OCI-LY3 (cell line): ENCODE results near the gene NR5A1.

Experiments used
- H2AFZ ChIP-seq: fragments of 200-600, 300-600 bp; shearing (Covaris generic); 2 replicates; pipeline ENCODE4 v1.6.0; 2014; ENCODE audit warnings: antibody characterized with exemption, low read depth, low read length
- H3K27ac ChIP-seq: fragments of 200-600, 300-600 bp; sonication (generic); 2 replicates; pipeline ENCODE4 v1.5.1; 2014; ENCODE audit warnings: mild to moderate bottlenecking, low read length, moderate library complexity, mixed read lengths
- H3K27me3 ChIP-seq: fragments of 200-600, 300-600 bp; sonication (generic); 2 replicates; pipeline ENCODE4 v1.6.1; 2014; ENCODE audit warnings: low read depth, low read length, mixed read lengths
- H3K36me3 ChIP-seq: fragments of 200-600, 300-600 bp; sonication (generic); replicated peaks from 2 replicates; pipeline ENCODE3; 2014; ENCODE audit warnings: low read depth, low read length, mixed read lengths
- H3K4me1 ChIP-seq: fragments of 300-600, 200-600 bp; sonication (generic); 2 replicates; pipeline ENCODE4 v1.6.1; 2014; ENCODE audit warnings: low read length, mixed read lengths
- H3K4me2 ChIP-seq: fragments of 200-600, 300-600 bp; sonication (generic); 2 replicates; pipeline ENCODE4 v1.6.1; 2014; ENCODE audit warnings: low read length, mixed read lengths
- H3K4me3 ChIP-seq: fragments of 300-600, 200-600 bp; sonication (generic); 2 replicates; pipeline ENCODE4 v1.5.1; 2014; ENCODE audit warnings: antibody characterized with exemption, mild to moderate bottlenecking, low read length, moderate library complexity
- H3K79me2 ChIP-seq: fragments of 300-600, 200-600 bp; shearing (Covaris generic); 2 replicates; pipeline ENCODE4 v1.6.1; 2014; ENCODE audit warnings: mild to moderate bottlenecking, low read length, mixed read lengths
- H3K9ac ChIP-seq: fragments of 300-600, 200-600 bp; shearing (Covaris generic); 2 replicates; pipeline ENCODE4 v1.6.0; 2014; ENCODE audit warnings: mild to moderate bottlenecking, low read length, moderate library complexity
- H3K9me3 ChIP-seq: fragments of 200-600, 300-600 bp; shearing (Covaris generic); 2 replicates; pipeline ENCODE4 v1.6.1; 2014; ENCODE audit warnings: low read length, mixed read lengths; ENCODE audit not compliant: insufficient read depth
- H4K20me1 ChIP-seq: fragments of 200-600, 300-600 bp; sonication (generic); 2 replicates; pipeline ENCODE4 v1.6.1; 2016; ENCODE audit warnings: low read length, mixed read lengths; ENCODE audit not compliant: insufficient read depth
- EZH2phosphoT487 ChIP-seq: fragments of 200-600 bp; shearing (Covaris generic); IDR thresholded peaks from 2 replicates; pipeline ENCODE4 v1.6.1; 2018; ENCODE audit warnings: antibody characterized with exemption, mixed run types, low read depth
- TF ChIP-seq, protein P1 (sequence below): fragments of 200-600, 300-600 bp; sonication (generic); IDR thresholded peaks from 2 replicates; pipeline ENCODE4 v1.5.1; 2014; ENCODE audit warnings: antibody characterized with exemption, low read length, low read depth

Gene NR5A1

DNA sequence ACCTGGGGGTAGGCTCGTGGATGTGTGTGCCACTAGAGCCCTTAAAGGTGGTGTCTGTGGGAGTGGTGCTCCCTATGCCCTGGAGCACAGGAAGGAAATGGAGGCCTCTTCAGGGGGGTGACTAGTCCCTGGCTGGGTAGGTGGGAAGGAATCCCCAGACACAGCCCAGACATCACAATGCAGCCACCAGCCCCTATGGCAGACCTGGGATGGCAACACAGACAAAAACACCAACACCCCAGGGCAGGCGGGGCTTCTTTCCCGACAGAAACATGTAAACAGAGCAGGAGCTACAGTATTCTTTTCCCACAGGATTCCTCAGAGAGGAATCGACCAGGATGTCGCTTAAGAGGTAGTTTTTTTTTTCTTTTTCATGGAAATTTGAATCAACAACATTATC is 10.4 kb upstream of the NR5A1 start:
- Histone ChIP-seq H4K20me1 (no peaks in the 10 kb centered on the region), H3K4me1 (no peaks in the 10 kb centered on the region), H3K36me3 (no peaks in the 10 kb centered on the region), H3K27me3 (no peaks in the 10 kb centered on the region), H3K9me3 (no peaks in the 10 kb centered on the region), H3K27ac (no peak overlapping the region), H3K79me2 (no peaks in the 10 kb centered on the region), H3K9ac (no peak overlapping the region), H2AFZ (no peak overlapping the region), H3K4me3 (no peak overlapping the region), H3K4me2 (no peak overlapping the region)
- TF ChIP-seq EZH2phosphoT487: no peak
- TF ChIP-seq, protein P1, sequence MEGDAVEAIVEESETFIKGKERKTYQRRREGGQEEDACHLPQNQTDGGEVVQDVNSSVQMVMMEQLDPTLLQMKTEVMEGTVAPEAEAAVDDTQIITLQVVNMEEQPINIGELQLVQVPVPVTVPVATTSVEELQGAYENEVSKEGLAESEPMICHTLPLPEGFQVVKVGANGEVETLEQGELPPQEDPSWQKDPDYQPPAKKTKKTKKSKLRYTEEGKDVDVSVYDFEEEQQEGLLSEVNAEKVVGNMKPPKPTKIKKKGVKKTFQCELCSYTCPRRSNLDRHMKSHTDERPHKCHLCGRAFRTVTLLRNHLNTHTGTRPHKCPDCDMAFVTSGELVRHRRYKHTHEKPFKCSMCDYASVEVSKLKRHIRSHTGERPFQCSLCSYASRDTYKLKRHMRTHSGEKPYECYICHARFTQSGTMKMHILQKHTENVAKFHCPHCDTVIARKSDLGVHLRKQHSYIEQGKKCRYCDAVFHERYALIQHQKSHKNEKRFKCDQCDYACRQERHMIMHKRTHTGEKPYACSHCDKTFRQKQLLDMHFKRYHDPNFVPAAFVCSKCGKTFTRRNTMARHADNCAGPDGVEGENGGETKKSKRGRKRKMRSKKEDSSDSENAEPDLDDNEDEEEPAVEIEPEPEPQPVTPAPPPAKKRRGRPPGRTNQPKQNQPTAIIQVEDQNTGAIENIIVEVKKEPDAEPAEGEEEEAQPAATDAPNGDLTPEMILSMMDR: no peak

DNA sequence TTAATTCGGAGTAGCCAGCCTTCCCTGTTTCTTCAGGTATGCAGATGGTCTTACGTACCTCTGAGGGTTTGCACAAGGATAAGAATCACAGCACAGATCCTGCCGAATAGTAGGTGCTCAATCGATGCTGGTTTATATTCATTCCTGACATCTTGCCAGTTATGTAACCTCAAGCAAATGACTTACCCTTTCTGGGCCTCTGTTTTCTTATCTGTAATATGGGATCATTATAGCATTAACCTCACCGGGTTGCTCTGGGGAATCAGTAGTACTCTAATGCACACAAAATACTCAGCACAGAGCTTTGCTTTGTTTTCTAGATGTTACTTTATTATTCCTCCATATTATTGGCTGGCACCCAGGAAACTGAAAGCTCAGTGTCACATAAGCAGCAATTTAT is 7.7 kb upstream of the NR5A1 start:
- Histone ChIP-seq H3K79me2 (no peaks in the 10 kb centered on the region), H2AFZ (no peak overlapping the region), H4K20me1 (no peaks in the 10 kb centered on the region), H3K9ac (no peak overlapping the region), H3K27ac (no peak overlapping the region), H3K36me3 (no peaks in the 10 kb centered on the region), H3K27me3 (no peaks in the 10 kb centered on the region), H3K4me1 (no peaks in the 10 kb centered on the region), H3K9me3 (no peaks in the 10 kb centered on the region), H3K4me2 (no peak overlapping the region), H3K4me3 (no peak overlapping the region)
- TF ChIP-seq EZH2phosphoT487: no peak
- TF ChIP-seq, protein P1: no peak

- Histone ChIP-seq H4K20me1 (no peaks in the 10 kb centered on the region), H3K9ac (no peak overlapping the region), H3K27ac (no peak overlapping the region)
Observed at GRCh38 chr9:124514125-124514524, 6.9 kb upstream of the NR5A1 start.

DNA sequence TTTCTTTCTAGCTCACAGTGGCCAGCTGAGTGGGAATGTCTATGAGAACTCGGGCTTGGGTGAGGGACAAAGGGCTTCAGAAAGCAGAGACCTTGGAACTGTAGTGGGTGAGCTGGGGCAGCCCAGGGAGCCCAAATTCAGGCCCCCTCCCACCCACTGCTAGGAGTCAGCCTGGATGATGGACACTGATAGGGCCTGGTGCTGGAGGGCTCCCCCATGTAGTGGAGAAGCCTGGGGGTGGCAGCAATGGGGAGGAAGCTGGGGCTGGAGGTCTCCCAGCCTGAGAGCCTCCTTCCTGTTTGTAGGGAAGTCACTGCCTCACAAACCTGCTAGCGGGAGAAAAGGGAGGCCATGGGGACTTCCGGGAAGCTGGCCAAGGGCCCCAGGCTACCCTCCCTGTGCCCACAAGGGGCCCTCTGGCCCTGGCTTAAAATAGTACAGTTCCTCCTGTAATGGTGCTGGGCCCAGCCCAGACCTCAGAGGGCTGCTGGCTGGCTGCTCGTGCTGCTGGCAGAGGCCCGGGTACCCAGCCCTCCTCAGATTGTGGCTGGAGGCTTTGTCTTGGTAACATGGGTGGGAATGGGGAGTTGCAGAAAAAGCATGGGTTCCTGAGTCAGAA is 6.3 kb upstream of the NR5A1 start:
- H3K4me3 ChIP-seq: no peak overlapping the region
- H3K79me2 ChIP-seq: no peaks in the 10 kb centered on the region
- TF ChIP-seq EZH2phosphoT487: no peak
- TF ChIP-seq, protein P1: no peak
- H3K4me2 ChIP-seq: no peak overlapping the region
- H2AFZ ChIP-seq: no peak overlapping the region
- no peaks in the 10 kb centered on the region for H3K4me1 ChIP-seq
- H4K20me1 ChIP-seq: no peaks in the 10 kb centered on the region
- H3K27me3 ChIP-seq: no peaks in the 10 kb centered on the region
- H3K36me3 ChIP-seq: no peaks in the 10 kb centered on the region
- H3K9me3 ChIP-seq: no peaks in the 10 kb centered on the region
- H3K9ac ChIP-seq: no peak overlapping the region
- no peak overlapping the region for H3K27ac ChIP-seq

More at GRCh38 chr9:124514125-124514524, 6.9 kb upstream of the NR5A1 start:
- H3K4me2 ChIP-seq: no peak overlapping the region
- H2AFZ ChIP-seq: no peak overlapping the region
- H3K27me3 ChIP-seq: no peaks in the 10 kb centered on the region
- H3K4me3 ChIP-seq: no peak overlapping the region
- no peaks in the 10 kb centered on the region for H3K36me3 ChIP-seq
- H3K79me2 ChIP-seq: no peaks in the 10 kb centered on the region
- no peaks in the 10 kb centered on the region for H3K9me3 ChIP-seq
- TF ChIP-seq, protein P1: no peak
- TF ChIP-seq EZH2phosphoT487: no peak
- no peaks in the 10 kb centered on the region for H3K4me1 ChIP-seq
